GM06990 (cell line): ENCODE results near the gene SPDYC.

ENCODE experiments used
- DNase-seq: peaks from one replicate; pipeline ENCODE4 v3.0.0-alpha.2; 2011; ENCODE audit not compliant: insufficient read length; ENCODE audit errors: extremely low read depth
- H3K27me3 ChIP-seq: replicated peaks from 2 replicates; pipeline ENCODE4 v1.6.0; 2011; ENCODE audit warnings: low read length; ENCODE audit not compliant: control insufficient read depth, insufficient read depth
- H3K36me3 ChIP-seq: 2 replicates; pipeline ENCODE4 v1.5.1; 2011; ENCODE audit warnings: low read length; ENCODE audit not compliant: control insufficient read depth, insufficient read depth
- H3K4me3 ChIP-seq: replicated peaks from 2 replicates; pipeline ENCODE4 v1.5.1; 2011; ENCODE audit warnings: low read depth, mild to moderate bottlenecking, control low read depth, low read length
- CTCF ChIP-seq: IDR thresholded peaks from 2 replicates; pipeline ENCODE4 v1.5.1; 2011; ENCODE audit warnings: low read length, control low read depth, mild to moderate bottlenecking, inconsistent platforms; ENCODE audit not compliant: insufficient read depth, poor library complexity, severe bottlenecking

The SPDYC gene

GRCh38 chr11:65170058-65170534 lies at the start of gene SPDYC:
TSS of gene SPDYC (plus strand) at chr11:65170233. CDS start at chr11:65171358, 1,125 bp downstream.
- H3K4me3 ChIP-seq = no peak within 1 kb of the TSS
- no peak for TF ChIP-seq CTCF
- DNase-seq = no peak
- H3K27me3 ChIP-seq = no peaks in the 10 kb centered on the region
- no peaks in the 10 kb centered on the region for H3K36me3 ChIP-seq

GRCh38 chr11:65120831-65121230 lies 49.2 kb upstream of the SPDYC start:
- peaks cover 26% of the 10 kb centered on the region for H3K36me3 ChIP-seq

GRCh38 chr11:65121447-65121864 lies 48.6 kb upstream of the SPDYC start:
- no peaks in the 10 kb centered on the region for H3K27me3 ChIP-seq
- peak overlapping the region; percentile 92 for H3K4me3 ChIP-seq
- no peak for TF ChIP-seq CTCF
- H3K36me3 ChIP-seq = peaks cover 31% of the 10 kb centered on the region
- DNase-seq = no peak

More at GRCh38 chr11:65120831-65121230, 49.2 kb upstream of the SPDYC start:
- DNase-seq = no peak
- no peak for TF ChIP-seq CTCF
- H3K27me3 ChIP-seq = no peaks in the 10 kb centered on the region
- H3K4me3 ChIP-seq = peak overlapping the region; percentile 92

GRCh38 chr11:65121865-65122696 lies 48.0 kb upstream of the SPDYC start, which contains the start of the genes FAU and MRPL49:
TSS of gene FAU (minus strand) at chr11:65122134. CDS start at chr11:65121813, 321 bp downstream.
TSS of gene MRPL49 (plus strand) at chr11:65122321. CDS start at chr11:65122347, 26 bp downstream.
- H3K27me3 ChIP-seq = no peaks in the 10 kb centered on the region
- no peak for TF ChIP-seq CTCF
- H3K4me3 ChIP-seq = peak within 1 kb of the TSS; percentile 92
- peak; percentile 98 for DNase-seq
- H3K36me3 ChIP-seq = peaks cover 36% of the 10 kb centered on the region

GRCh38 chr11:65124480-65125196 lies 45.4 kb upstream of the SPDYC start:
- H3K4me3 ChIP-seq = no peak overlapping the region
- H3K27me3 ChIP-seq = no peaks in the 10 kb centered on the region
- peaks cover 48% of the 10 kb centered on the region for H3K36me3 ChIP-seq
- TF ChIP-seq CTCF = no peak
- no peak for DNase-seq
